NB4 (cell line): ENCODE data around the gene GPR50.

Experiments used
- POLR2A ChIP-seq: IDR thresholded peaks from 2 replicates; pipeline ENCODE4 v1.6.1; 2011; ENCODE audit warnings: mild to moderate bottlenecking; ENCODE audit not compliant: insufficient read length; ENCODE audit errors: extremely low read depth
- TF ChIP-seq, protein P1 (sequence below): IDR thresholded peaks from one replicate; pipeline ENCODE4 v1.5.1; 2012; ENCODE audit warnings: low read depth, low read length

GRCh38 chrX:151151665-151152267, 24.6 kb upstream of the GPR50 start:
- TF ChIP-seq, protein P1, sequence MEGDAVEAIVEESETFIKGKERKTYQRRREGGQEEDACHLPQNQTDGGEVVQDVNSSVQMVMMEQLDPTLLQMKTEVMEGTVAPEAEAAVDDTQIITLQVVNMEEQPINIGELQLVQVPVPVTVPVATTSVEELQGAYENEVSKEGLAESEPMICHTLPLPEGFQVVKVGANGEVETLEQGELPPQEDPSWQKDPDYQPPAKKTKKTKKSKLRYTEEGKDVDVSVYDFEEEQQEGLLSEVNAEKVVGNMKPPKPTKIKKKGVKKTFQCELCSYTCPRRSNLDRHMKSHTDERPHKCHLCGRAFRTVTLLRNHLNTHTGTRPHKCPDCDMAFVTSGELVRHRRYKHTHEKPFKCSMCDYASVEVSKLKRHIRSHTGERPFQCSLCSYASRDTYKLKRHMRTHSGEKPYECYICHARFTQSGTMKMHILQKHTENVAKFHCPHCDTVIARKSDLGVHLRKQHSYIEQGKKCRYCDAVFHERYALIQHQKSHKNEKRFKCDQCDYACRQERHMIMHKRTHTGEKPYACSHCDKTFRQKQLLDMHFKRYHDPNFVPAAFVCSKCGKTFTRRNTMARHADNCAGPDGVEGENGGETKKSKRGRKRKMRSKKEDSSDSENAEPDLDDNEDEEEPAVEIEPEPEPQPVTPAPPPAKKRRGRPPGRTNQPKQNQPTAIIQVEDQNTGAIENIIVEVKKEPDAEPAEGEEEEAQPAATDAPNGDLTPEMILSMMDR = peak; percentile 61
- no peak for TF ChIP-seq POLR2A
